Adrenal gland (tissue), 12 donors: ENCODE results near the gene SCRN1. TPM values are rescaled to one million over a fixed set of nuclear protein-coding genes. Genes with fewer than 3 reads are reported as not detected.

Experiments
- DNase-seq, 7 donors: peaks; one replicate each; pipeline ENCODE4 v3.0.0-alpha.2; 2019 to 2020
- H3K27ac ChIP-seq, 5 donors: fragments of 200-600 bp; sonication (generic) in 4 of 5; 1 replicate in 3 of 5; 2 replicates in 2 of 5; pipeline versions ENCODE4 v1.5.1 to v1.8.0; 2016 to 2020; ENCODE audit warnings: mild to moderate bottlenecking in 1 of 5
- H3K27me3 ChIP-seq: fragments of 200-600 bp; 2 replicates; pipeline ENCODE4 v1.8.0; 2021
- H3K36me3 ChIP-seq, 2 donors: fragments of 200-600 bp; replicated peaks in 1 of 2; 1 replicate in 1 of 2; 2 replicates in 1 of 2; pipeline versions ENCODE4 v1.5.1 to v1.8.0; 2018 to 2022
- H3K4me1 ChIP-seq, 2 donors: fragments of 200-600 bp; replicated peaks in 1 of 2; 1 replicate in 1 of 2; 2 replicates in 1 of 2; pipeline versions ENCODE4 v1.5.1 to v1.8.0; 2018 to 2021
- H3K4me3 ChIP-seq, 4 donors: fragments of 200-600 bp; sonication (generic) in 3 of 4; one replicate each; pipeline ENCODE4 v1.5.1; 2016 to 2018
- H3K9me3 ChIP-seq, 3 donors: fragments of 200-600 bp; sonication (generic) in 1 of 3; replicated peaks in 1 of 3; 1 replicate in 2 of 3; 2 replicates in 1 of 3; pipeline versions ENCODE4 v1.5.1 to v1.8.0; 2016 to 2021
- POLR2A ChIP-seq, 2 donors: fragments of 450-650 bp; IDR thresholded peaks; one replicate each; pipeline ENCODE4 v1.6.1; 2017; ENCODE audit warnings: antibody characterized with exemption in 2 of 2, mild to moderate bottlenecking in 2 of 2, moderate library complexity in 1 of 2
- WGBS, 4 donors: extraction: QIAGEN DNeasy Blood & Tissue Kit in 2 of 4; methylation state at CpG; one replicate each; pipeline versions ENCODE4 v1.1.5 to v1.1.7; 2013 to 2017; 5-methylcytosine and 5-hydroxymethylcytosine counted together
- intact Hi-C, 2 donors: fragments of 100-400 bp; cut with DNase I; formaldehyde crosslinking; loops; one replicate each; pipeline versions ENCODE4 v1.14.1 to v1.15.0; 2022 to 2023
- polyA plus RNA-seq, 3 donors: library from polyadenylated mRNA; stranded (reverse); fragments of 200-250 nt in 2 of 3; fragments of 350-450 nt in 1 of 3; fragmentation: Illumina TruSeq in 1 of 3; extraction: RNeasy Lipid Tissue Mini Kit (QIAGEN cat#74804) in 1 of 3; gene quantifications; one replicate each; pipeline ENCODE4 v1.2.3, GENCODE V29; 2013 to 2014
- total RNA-seq, 9 donors: library from RNA; depleted of rRNA in 4 of 9; stranded (reverse); fragments of >200 nt in 4 of 9; fragments of 120-200 nt in 1 of 9; fragmentation: NEBNext Ultra II Directional in 1 of 9; extraction: Animal tissue kit (Norgen Biotek cat#: 25700) in 1 of 9; gene quantifications; one replicate each; pipeline versions ENCODE4 v1.1.0 to v1.2.4, GENCODE V29; 2013 to 2023
- TF ChIP-seq, protein P1 (sequence below), 6 experiments: fragments of 450-650 bp in 4 of 6; fragments of 200-600 bp in 2 of 6; sonication (generic) in 1 of 6; IDR thresholded peaks; 1 replicate in 5 of 6; 2 replicates in 1 of 6; pipeline versions ENCODE4 v1.5.1 to v1.8.0; 2016 to 2021; ENCODE audit warnings: antibody characterized with exemption in 6 of 6, mild to moderate bottlenecking in 2 of 6, moderate library complexity in 1 of 6
- donor health status: healthy with polysubstance abuse.
- donor health status: Bipolar disorder and iron deficiency.
- donor health status: DM: yes; HTN: yes; CAD: no.
- donor health status: DM: no; HTN: no; CAD: no.
- donor health status: DM: no; HTN: no; CAD: no.
- donor health status: DM: yes; HTN: yes; CAD: no.

The SCRN1 gene
- total and polyA plus RNA-seq, 12 donors, result 8.2 to 75.9 (median 50.2) TPM

DNA sequence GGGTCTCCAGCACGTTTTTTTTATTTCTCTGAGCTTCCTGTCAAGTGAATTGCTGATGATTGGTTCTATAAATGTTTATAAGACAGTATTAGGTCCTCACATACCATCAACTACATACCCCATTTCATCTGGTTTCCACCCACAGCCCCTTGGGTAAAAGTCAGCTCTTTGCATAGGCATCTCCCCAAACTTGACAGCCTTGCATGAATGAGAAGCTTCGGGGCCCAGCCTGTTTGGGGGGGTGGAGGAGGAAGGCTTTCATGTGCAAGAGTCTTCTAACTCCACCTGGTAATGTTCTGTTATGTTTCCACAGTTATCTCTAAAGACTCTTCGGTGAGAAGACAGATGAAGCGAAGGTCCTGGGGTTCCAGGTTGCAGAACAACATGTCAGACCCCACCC is 75.4 kb downstream of the SCRN1 start:
- no peaks in the 10 kb centered on the region for H3K27me3 ChIP-seq
- DNase-seq, result no peak
- H3K27ac ChIP-seq, result no peak overlapping the region
- peaks cover 0 to 9% of the 10 kb centered on the region in 2 donors for H3K4me1 ChIP-seq
- no peaks in the 10 kb centered on the region for H3K36me3 ChIP-seq
- intact Hi-C loops, result no loop called here
- 87 to 92% (median 89%) methylated on average over 4 of the region's 4 CpGs for WGBS, 4 donors
- H3K4me3 ChIP-seq, result no peak overlapping the region
- H3K9me3 ChIP-seq, result no peaks in the 10 kb centered on the region
- TF ChIP-seq, protein P1, sequence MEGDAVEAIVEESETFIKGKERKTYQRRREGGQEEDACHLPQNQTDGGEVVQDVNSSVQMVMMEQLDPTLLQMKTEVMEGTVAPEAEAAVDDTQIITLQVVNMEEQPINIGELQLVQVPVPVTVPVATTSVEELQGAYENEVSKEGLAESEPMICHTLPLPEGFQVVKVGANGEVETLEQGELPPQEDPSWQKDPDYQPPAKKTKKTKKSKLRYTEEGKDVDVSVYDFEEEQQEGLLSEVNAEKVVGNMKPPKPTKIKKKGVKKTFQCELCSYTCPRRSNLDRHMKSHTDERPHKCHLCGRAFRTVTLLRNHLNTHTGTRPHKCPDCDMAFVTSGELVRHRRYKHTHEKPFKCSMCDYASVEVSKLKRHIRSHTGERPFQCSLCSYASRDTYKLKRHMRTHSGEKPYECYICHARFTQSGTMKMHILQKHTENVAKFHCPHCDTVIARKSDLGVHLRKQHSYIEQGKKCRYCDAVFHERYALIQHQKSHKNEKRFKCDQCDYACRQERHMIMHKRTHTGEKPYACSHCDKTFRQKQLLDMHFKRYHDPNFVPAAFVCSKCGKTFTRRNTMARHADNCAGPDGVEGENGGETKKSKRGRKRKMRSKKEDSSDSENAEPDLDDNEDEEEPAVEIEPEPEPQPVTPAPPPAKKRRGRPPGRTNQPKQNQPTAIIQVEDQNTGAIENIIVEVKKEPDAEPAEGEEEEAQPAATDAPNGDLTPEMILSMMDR (IDR thresholded peaks at IDR 0.05), result no peak
- TF ChIP-seq POLR2A (IDR thresholded peaks at IDR 0.05), result no peak

DNA sequence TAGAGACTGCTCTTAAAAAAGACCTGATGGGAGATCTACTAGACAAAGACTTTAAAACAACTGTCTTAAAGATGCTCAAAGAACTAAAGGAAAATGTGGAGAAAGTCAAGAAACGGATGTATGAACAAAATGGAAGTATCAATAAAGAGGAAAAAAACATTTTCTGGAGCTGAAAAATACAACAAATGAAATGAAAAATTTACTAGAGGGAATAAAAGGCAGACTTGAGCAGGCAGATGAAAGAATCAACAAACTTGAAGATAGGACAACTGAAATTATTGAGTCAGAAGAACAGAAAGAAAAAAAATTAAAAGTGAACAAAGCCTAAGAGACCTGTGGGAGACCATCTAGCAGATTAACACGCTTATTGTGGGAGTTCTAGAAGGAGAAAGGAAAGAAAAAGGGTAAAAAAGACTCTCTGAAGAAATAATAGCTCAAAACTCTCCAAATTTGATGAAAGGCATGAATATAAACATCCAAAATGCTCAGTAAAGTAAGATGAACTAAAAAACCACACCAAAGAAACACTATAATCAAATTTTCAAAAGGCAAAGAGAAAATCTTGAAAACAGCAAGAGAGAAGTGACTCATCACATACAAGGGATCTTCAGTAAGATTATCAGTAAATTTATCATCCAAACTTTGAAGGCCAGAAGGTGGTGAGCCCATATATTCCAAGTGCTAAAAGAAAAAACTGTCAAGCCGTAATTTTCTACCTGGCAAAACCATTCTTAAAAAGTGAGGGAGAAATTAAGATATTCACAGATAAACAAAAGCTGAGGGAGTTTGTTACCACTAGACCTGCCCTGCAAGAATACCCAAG is 83.2 kb downstream of the SCRN1 start:
- 83 to 89% (median 86%) methylated on average over 3 of the region's 3 CpGs for WGBS, 4 donors
- peaks cover 0 to 14% (median 0%) of the 10 kb centered on the region in 3 donors for H3K9me3 ChIP-seq
- H3K27me3 ChIP-seq, result no peaks in the 10 kb centered on the region
- no peak overlapping the region for H3K27ac ChIP-seq
- DNase-seq, result no peak
- no peaks in the 10 kb centered on the region for H3K36me3 ChIP-seq
- no peak overlapping the region for H3K4me3 ChIP-seq
- intact Hi-C loops, result no loop called here
- TF ChIP-seq POLR2A (IDR thresholded peaks at IDR 0.05), result no peak
- TF ChIP-seq, protein P1 (IDR thresholded peaks at IDR 0.05), result no peak
- no peaks in the 10 kb centered on the region for H3K4me1 ChIP-seq

DNA sequence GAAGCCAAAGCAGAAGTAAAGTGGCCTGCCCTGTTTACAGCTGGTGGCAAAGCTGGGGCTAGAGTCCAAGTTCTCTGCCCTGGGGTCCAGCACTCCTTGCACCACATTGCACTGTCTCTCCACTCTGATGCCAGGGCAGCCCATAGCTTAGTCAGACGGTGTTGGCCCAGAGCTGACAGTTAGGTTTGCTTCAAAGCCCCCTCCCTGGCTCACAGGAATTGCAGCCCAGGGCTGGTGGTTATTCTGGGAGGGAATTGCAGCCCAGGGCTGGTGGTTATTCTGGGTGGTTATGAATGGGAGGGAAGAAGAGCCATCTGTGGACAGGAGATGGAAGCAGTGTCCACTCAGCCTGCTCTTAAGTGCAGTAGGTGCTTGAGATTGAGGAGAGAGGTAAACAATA is 88.9 kb downstream of the SCRN1 start:
- intact Hi-C loops, result no loop called here
- no peaks in the 10 kb centered on the region for H3K27me3 ChIP-seq
- DNase-seq, result no peak
- peaks cover 0 to 1% (median 0%) of the 10 kb centered on the region in 3 donors for H3K9me3 ChIP-seq
- H3K27ac ChIP-seq, result no peak overlapping the region
- H3K4me3 ChIP-seq, result no peak overlapping the region
- 39 to 73% (median 63%) methylated on average over 1 of the region's 1 CpG for WGBS, 4 donors
- TF ChIP-seq POLR2A (IDR thresholded peaks at IDR 0.05), result no peak
- TF ChIP-seq, protein P1 (IDR thresholded peaks at IDR 0.05), result no peak
- no peaks in the 10 kb centered on the region for H3K36me3 ChIP-seq
- no peaks in the 10 kb centered on the region for H3K4me1 ChIP-seq

DNA sequence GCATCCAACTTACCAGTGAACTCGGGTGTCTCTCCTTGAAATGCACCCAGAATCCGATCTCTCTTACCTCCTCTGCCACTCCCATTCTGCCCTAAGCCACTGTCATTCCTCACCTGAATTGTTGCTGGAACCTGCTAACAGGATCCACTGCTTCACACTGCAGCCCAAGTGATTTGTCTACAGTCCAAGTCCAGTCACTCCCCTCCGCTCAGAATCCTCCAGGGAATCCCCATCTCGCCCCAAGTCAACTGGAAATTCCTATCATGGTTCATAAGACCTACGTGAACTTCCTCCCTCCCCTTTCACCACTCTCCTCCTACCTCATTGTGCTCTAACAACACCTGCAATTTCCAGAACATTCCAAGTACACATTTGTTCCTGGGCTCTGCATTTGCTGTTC is 91.3 kb downstream of the SCRN1 start:
- Histone ChIP-seq H3K9me3 (no peaks in the 10 kb centered on the region), H3K27me3 (no peaks in the 10 kb centered on the region), H3K4me3 (no peak overlapping the region), H3K36me3 (no peaks in the 10 kb centered on the region), H3K27ac (no peak overlapping the region), H3K4me1 (no peaks in the 10 kb centered on the region)
- no peak for TF ChIP-seq POLR2A (IDR thresholded peaks at IDR 0.05)
- TF ChIP-seq, protein P1 (IDR thresholded peaks at IDR 0.05), result no peak
- intact Hi-C loops, result no loop called here
- WGBS, 4 donors, result 69 to 79% (median 74%) methylated on average over 5 of the region's 5 CpGs
- DNase-seq, result no peak
